Epithelial cell of esophagus (primary cell): Measurements from ENCODE around the gene CTAG1A.

Experiments
- DNase-seq: peaks from one replicate; pipeline ENCODE4 v3.0.0; 2010; ENCODE audit warnings: low read depth
- H3K4me3 ChIP-seq: 2 replicates; pipeline ENCODE4 v1.5.1; 2011; ENCODE audit warnings: mild to moderate bottlenecking, low read length, control low read depth
- CTCF ChIP-seq: IDR thresholded peaks from 2 replicates; pipeline ENCODE4 v1.5.1; 2011; ENCODE audit warnings: low read depth, mild to moderate bottlenecking, low read length, control low read depth, inconsistent platforms; ENCODE audit not compliant: insufficient read depth; ENCODE audit errors: missing control alignments

Gene CTAG1A

GRCh38 chrX:154596290-154596929 is 11.5 kb downstream of the CTAG1A start:
- DNase-seq, result peak; percentile 87
- peak; percentile 8 for TF ChIP-seq CTCF
- no peak overlapping the region for H3K4me3 ChIP-seq

- TF ChIP-seq CTCF, result no peak
- no peak overlapping the region for H3K4me3 ChIP-seq
- DNase-seq, result no peak
Measured at GRCh38 chrX:154597221-154597620, 12.3 kb downstream of the CTAG1A start.

- no peak for TF ChIP-seq CTCF
- DNase-seq, result no peak
- H3K4me3 ChIP-seq, result no peak overlapping the region
Measured at GRCh38 chrX:154598656-154599055, 13.7 kb downstream of the CTAG1A start.

- H3K4me3 ChIP-seq, result no peak overlapping the region
- DNase-seq, result no peak
- no peak for TF ChIP-seq CTCF
Measured at GRCh38 chrX:154599531-154599930, 14.6 kb downstream of the CTAG1A start.

- TF ChIP-seq CTCF, result no peak
- no peak overlapping the region for H3K4me3 ChIP-seq
- peak; percentile 10 for DNase-seq
Measured at GRCh38 chrX:154600759-154601374, 15.9 kb downstream of the CTAG1A start.

GRCh38 chrX:154602226-154602625 is 17.3 kb downstream of the CTAG1A start:
- no peak for TF ChIP-seq CTCF
- H3K4me3 ChIP-seq, result no peak overlapping the region
- DNase-seq, result no peak
